HEK293 (cell line): ENCODE measurements around the gene KRT38.
A peak's percentile ranks its signal among the peaks of the same experiment; 100 is the strongest.

Source experiments
- CTCF ChIP-seq: fragments of 450-650 bp; formaldehyde crosslinking; IDR thresholded peaks from 2 replicates; pipeline ENCODE4 v1.5.1; 2016; ENCODE audit warnings: missing biosample characterization, missing genetic modification characterization
- EGR2 ChIP-seq: fragments of 450-650 bp; formaldehyde crosslinking; IDR thresholded peaks from 2 replicates; pipeline ENCODE4 v1.5.1; 2016; ENCODE audit warnings: low read depth, missing biosample characterization, missing genetic modification characterization
- FEZF1 ChIP-seq: fragments of 450-650 bp; formaldehyde crosslinking; IDR thresholded peaks from 2 replicates; pipeline ENCODE4 v1.5.1; 2016; ENCODE audit warnings: missing biosample characterization, missing genetic modification characterization
- GLI2 ChIP-seq: fragments of 450-650 bp; formaldehyde crosslinking; IDR thresholded peaks from 2 replicates; pipeline ENCODE4; 2017; ENCODE audit warnings: missing biosample characterization, missing genetic modification characterization, low read depth, borderline replicate concordance
- ZEB2 ChIP-seq: fragments of 450-650 bp; formaldehyde crosslinking; IDR thresholded peaks from 2 replicates; pipeline ENCODE4 v1.5.1; 2016; ENCODE audit warnings: missing biosample characterization, missing genetic modification characterization
- ZFP3 ChIP-seq: fragments of 450-650 bp; formaldehyde crosslinking; IDR thresholded peaks from 2 replicates; pipeline ENCODE4 v1.5.1; 2016; ENCODE audit warnings: low read depth, missing biosample characterization, missing genetic modification characterization
- ZNF174 ChIP-seq: fragments of 450-650 bp; formaldehyde crosslinking; IDR thresholded peaks from 2 replicates; pipeline ENCODE4 v1.5.0; 2017; ENCODE audit warnings: missing biosample characterization, mild to moderate bottlenecking, missing genetic modification characterization
- ZNF24 ChIP-seq: fragments of 450-650 bp; formaldehyde crosslinking; IDR thresholded peaks from 2 replicates; pipeline ENCODE4 v1.5.1; 2016; ENCODE audit warnings: missing biosample characterization, missing genetic modification characterization
- ZNF571 ChIP-seq: fragments of 450-650 bp; formaldehyde crosslinking; IDR thresholded peaks from 2 replicates; pipeline ENCODE4 v1.5.0; 2017; ENCODE audit warnings: missing biosample characterization, missing genetic modification characterization
- ZSCAN16 ChIP-seq: fragments of 450-650 bp; formaldehyde crosslinking; IDR thresholded peaks from 2 replicates; pipeline ENCODE4 v1.5.1; 2016; ENCODE audit warnings: missing biosample characterization, missing genetic modification characterization

GRCh38 chr17:41406205-41406604, 34.6 kb downstream of the KRT38 start:
- TF ChIP-seq CTCF: peak; percentile 54
- TF ChIP-seq ZSCAN16 (tag by site-specific recombination): no peak
- TF ChIP-seq ZEB2 (tag by site-specific recombination): no peak
- TF ChIP-seq ZNF571 (tag by site-specific recombination): no peak
- no peak for TF ChIP-seq ZFP3 (tag by site-specific recombination)
- TF ChIP-seq GLI2 (tag by site-specific recombination): no peak
- no peak for TF ChIP-seq ZNF174 (tag by site-specific recombination)
- no peak for TF ChIP-seq FEZF1 (tag by site-specific recombination)
- no peak for TF ChIP-seq ZNF24 (tag by site-specific recombination)
- TF ChIP-seq EGR2 (tag by site-specific recombination): no peak
